ENCODE results near the gene PFDN6.
A peak's percentile ranks its signal among the peaks of the same experiment; 100 is the strongest.

PFDN6 gene

DNA sequence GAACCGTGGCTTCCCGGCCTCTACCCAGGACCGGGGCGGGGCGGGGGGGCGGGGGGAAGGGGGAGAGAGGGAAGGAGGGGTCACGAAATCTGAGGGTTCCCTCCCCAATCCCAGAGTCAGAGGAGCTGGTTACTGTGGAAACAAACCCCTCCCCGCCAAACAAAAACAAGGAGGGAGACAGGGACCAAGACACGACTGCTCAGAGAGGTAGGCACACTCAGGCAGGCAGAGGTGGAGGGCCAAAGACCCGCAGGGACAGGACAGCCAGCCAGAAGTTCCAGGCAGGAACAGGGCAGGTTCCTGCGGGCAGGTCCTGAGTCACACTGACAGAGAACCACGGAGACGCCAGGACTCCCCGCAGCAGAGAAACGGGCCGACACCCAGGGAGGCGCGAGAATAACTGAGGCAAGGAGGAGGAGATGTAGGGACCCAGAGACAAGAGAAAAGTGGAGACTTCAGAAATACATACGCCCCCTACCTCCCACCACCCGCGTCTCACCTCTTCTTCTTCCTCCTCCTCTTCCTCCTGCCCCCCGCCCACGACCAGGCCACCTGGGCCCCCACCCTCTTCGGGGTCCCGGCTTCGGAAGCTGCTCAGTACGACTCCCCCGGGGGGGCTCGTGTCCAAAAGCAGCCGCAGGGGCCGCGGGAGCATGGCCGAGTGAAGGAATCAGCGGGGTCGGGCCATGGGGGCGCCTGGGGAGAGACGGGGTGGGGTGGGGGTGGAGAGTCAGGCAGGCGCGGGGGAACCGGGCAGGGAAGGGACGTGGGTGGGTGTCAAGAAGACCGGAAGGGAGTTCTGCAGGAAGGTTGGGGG lies 8.8 kb downstream of the PFDN6 start:
- DNase-seq (ENCODE audit: low spot score) (no peak), ATAC-seq (ENCODE audit: low read depth) (peak; percentile 70)
- peak overlapping the region; percentile 65 for H3K4me3 ChIP-seq (ENCODE audit: severe bottlenecking)
- TF ChIP-seq, protein P1, sequence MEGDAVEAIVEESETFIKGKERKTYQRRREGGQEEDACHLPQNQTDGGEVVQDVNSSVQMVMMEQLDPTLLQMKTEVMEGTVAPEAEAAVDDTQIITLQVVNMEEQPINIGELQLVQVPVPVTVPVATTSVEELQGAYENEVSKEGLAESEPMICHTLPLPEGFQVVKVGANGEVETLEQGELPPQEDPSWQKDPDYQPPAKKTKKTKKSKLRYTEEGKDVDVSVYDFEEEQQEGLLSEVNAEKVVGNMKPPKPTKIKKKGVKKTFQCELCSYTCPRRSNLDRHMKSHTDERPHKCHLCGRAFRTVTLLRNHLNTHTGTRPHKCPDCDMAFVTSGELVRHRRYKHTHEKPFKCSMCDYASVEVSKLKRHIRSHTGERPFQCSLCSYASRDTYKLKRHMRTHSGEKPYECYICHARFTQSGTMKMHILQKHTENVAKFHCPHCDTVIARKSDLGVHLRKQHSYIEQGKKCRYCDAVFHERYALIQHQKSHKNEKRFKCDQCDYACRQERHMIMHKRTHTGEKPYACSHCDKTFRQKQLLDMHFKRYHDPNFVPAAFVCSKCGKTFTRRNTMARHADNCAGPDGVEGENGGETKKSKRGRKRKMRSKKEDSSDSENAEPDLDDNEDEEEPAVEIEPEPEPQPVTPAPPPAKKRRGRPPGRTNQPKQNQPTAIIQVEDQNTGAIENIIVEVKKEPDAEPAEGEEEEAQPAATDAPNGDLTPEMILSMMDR (IDR thresholded peaks at IDR 0.05; ENCODE audit: poor library complexity, severe bottlenecking) = no peak
- no peaks in the 10 kb centered on the region for H3K4me1 ChIP-seq (ENCODE audit: insufficient read depth, poor library complexity, severe bottlenecking)
- H3K36me3 ChIP-seq (ENCODE audit: low read depth) = peaks cover 27% of the 10 kb centered on the region
- H3K9me3 ChIP-seq (ENCODE audit: severe bottlenecking) = no peaks in the 10 kb centered on the region
- H3K27me3 ChIP-seq (ENCODE audit: insufficient read depth, poor library complexity, severe bottlenecking) = no peaks in the 10 kb centered on the region
- peak overlapping the region; percentile 92 for H3K27ac ChIP-seq (ENCODE audit: poor library complexity, severe bottlenecking)

DNA sequence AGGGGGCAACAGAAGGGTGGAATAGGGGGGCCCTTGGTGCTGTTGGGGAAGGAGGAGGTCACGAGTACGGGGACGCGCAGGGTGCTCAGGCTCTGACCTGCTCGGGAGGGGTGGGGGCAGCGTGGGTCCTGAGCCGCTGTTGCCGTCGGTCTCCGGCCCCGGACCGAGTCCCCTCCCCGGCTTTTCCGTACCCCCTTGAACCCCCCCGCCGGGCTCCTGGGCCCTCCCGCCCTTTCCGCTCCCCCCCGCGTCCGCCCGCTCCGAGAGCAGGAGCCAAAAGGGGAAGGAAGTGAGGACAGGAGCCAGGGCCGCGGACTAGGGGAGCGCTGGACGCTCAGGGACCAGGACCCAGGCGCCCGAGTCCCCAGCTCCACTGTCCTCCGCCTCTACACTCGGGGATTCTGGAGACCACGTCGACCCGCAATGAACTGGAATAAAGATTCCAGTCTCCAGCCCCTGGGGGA lies 9.4 kb downstream of the PFDN6 start, which contains the start of gene RGL2:
Gene RGL2 (minus strand): TSS at position 170 of the 464 bp plus-strand sequence. CDS start 332 bp downstream, outside the sequence.
- peak within 1 kb of the TSS; percentile 65 for H3K4me3 ChIP-seq (ENCODE audit: severe bottlenecking)
- ATAC-seq (ENCODE audit: low read depth) (peak; percentile 19), DNase-seq (ENCODE audit: low spot score) (no peak)
- H3K27ac ChIP-seq (ENCODE audit: poor library complexity, severe bottlenecking) = peak within 1 kb of the TSS; percentile 92
- TF ChIP-seq, protein P1 (IDR thresholded peaks at IDR 0.05; ENCODE audit: poor library complexity, severe bottlenecking) = no peak
- no peaks in the 10 kb centered on the region for H3K9me3 ChIP-seq (ENCODE audit: severe bottlenecking)
- no peaks in the 10 kb centered on the region for H3K4me1 ChIP-seq (ENCODE audit: insufficient read depth, poor library complexity, severe bottlenecking)
- H3K27me3 ChIP-seq (ENCODE audit: insufficient read depth, poor library complexity, severe bottlenecking) = no peaks in the 10 kb centered on the region
- peaks cover 34% of the 10 kb centered on the region for H3K36me3 ChIP-seq (ENCODE audit: low read depth)

DNA sequence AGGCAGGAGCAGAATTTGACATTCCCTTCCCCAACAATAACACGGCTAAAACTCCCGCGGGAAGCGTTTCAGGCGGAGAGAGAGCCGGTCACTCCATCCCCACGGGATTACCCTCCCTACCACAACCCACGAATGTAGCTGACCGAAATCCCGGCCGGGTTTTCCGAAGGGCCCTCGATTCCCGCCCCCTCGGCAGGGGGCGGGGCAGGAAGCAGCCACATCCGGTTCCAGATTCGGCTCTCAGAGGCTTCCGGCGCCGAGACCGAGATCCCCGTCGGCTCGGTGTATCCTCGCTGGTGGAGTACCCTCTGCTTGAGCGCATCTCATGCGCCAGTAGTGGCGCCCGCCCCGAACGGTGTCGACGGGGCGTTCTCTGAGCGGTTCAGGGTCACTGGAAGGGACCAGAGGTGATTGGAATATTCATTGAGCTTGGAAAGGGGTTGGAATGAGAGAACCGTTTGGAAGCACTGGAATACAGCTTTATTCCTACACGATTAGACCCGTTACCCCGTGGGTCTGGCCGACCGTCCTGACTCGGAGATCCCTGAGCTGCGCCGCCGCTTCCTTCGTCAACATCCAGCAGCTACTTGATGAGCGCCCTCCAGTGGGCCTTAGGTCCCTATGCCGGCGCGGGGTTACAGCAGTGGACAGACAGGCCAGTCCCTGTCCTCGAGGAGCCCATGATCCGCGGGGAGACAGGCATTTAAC lies 10.0 kb downstream of the PFDN6 start:
- H3K4me1 ChIP-seq (ENCODE audit: insufficient read depth, poor library complexity, severe bottlenecking) = no peaks in the 10 kb centered on the region
- H3K4me3 ChIP-seq (ENCODE audit: severe bottlenecking) = peak overlapping the region; percentile 65
- peak; percentile 59 for ATAC-seq (ENCODE audit: low read depth)
- DNase-seq (ENCODE audit: low spot score) = no peak
- H3K36me3 ChIP-seq (ENCODE audit: low read depth) = peaks cover 34% of the 10 kb centered on the region
- no peaks in the 10 kb centered on the region for H3K9me3 ChIP-seq (ENCODE audit: severe bottlenecking)
- H3K27me3 ChIP-seq (ENCODE audit: insufficient read depth, poor library complexity, severe bottlenecking) = no peaks in the 10 kb centered on the region
- TF ChIP-seq, protein P1 (IDR thresholded peaks at IDR 0.05; ENCODE audit: poor library complexity, severe bottlenecking) = peak; percentile 86
- peak overlapping the region; percentile 92 for H3K27ac ChIP-seq (ENCODE audit: poor library complexity, severe bottlenecking)

DNA sequence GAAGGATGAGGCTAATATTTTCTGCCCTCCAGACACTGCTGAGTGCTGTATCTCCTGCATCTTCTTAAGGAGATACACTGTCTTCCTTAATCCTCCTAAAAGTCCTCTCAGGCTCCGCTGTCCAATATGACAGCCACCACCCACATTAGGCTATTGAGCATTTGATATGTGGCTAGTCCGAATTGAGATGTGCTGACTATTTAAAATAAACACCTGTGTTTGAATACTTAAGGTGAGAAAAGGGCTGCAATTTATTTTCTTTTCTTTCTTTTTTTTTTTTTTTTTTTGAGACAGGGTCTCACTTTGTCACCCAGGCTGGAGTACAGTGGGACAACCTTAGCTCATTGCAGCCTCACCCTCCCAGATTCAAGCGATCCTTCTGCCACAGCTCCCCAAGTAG lies 12.5 kb downstream of the PFDN6 start:
- no peak overlapping the region for H3K27ac ChIP-seq (ENCODE audit: poor library complexity, severe bottlenecking)
- peaks cover 33% of the 10 kb centered on the region for H3K36me3 ChIP-seq (ENCODE audit: low read depth)
- H3K27me3 ChIP-seq (ENCODE audit: insufficient read depth, poor library complexity, severe bottlenecking) = no peaks in the 10 kb centered on the region
- no peaks in the 10 kb centered on the region for H3K9me3 ChIP-seq (ENCODE audit: severe bottlenecking)
- TF ChIP-seq, protein P1 (IDR thresholded peaks at IDR 0.05; ENCODE audit: poor library complexity, severe bottlenecking) = no peak
- H3K4me3 ChIP-seq (ENCODE audit: severe bottlenecking) = no peak overlapping the region
- no peaks in the 10 kb centered on the region for H3K4me1 ChIP-seq (ENCODE audit: insufficient read depth, poor library complexity, severe bottlenecking)
- DNase-seq (ENCODE audit: low spot score) = no peak
- ATAC-seq (ENCODE audit: low read depth) = no peak
